ENCODE data around the gene MAP2K2.
"Not testable (repeated sequence)": the region's sequence is repeated elsewhere in the genome, so short reads cannot be mapped to it uniquely, and the experiment has no call there.

The MAP2K2 gene

GRCh38 chr19:4130744-4131438 lies 7.0 kb upstream of the MAP2K2 start:
- DNase-seq (ENCODE audit: low spot score) = no peak

GRCh38 chr19:4129050-4129449 lies 5.1 kb upstream of the MAP2K2 start:
- DNase-seq (ENCODE audit: low spot score) = not testable (repeated sequence)

GRCh38 chr19:4127322-4127721 lies 3.4 kb upstream of the MAP2K2 start:
- not testable (repeated sequence) for DNase-seq (ENCODE audit: low spot score)

DNA sequence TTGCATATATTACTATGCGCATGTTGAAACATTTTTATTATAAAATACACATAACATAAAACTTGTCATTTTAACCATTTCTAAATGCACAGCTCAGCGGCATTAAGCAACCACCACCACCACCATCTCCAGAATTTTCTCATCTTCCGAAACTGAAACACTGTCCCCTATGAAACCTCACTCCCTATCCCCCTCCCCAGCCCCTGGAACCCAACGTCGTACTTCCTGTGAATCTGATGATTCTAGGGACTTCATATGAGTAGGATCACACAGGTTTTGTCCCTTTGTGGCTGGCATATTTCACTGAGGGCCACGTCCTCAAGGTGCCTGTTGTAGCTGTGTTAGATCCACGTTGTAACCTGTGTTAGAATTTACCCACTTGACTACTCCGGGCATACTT lies 716 bp upstream of the MAP2K2 start:
- no peak for DNase-seq (ENCODE audit: low spot score)

- no peak for DNase-seq (ENCODE audit: low spot score)
Measured at GRCh38 chr19:4122480-4122879, 1.4 kb downstream of the MAP2K2 start.

- DNase-seq (ENCODE audit: low spot score) = no peak
Measured at GRCh38 chr19:4121815-4122214, 2.1 kb downstream of the MAP2K2 start.

GRCh38 chr19:4121273-4121612 lies 2.7 kb downstream of the MAP2K2 start:
- DNase-seq (ENCODE audit: low spot score) = no peak

GRCh38 chr19:4120559-4121272 lies 3.2 kb downstream of the MAP2K2 start:
- DNase-seq (ENCODE audit: low spot score) = no peak

GRCh38 chr19:4119763-4120162 lies 4.2 kb downstream of the MAP2K2 start:
- no peak for DNase-seq (ENCODE audit: low spot score)

- DNase-seq (ENCODE audit: low spot score) = no peak
Measured at GRCh38 chr19:4115818-4116385, 8.0 kb downstream of the MAP2K2 start.

DNA sequence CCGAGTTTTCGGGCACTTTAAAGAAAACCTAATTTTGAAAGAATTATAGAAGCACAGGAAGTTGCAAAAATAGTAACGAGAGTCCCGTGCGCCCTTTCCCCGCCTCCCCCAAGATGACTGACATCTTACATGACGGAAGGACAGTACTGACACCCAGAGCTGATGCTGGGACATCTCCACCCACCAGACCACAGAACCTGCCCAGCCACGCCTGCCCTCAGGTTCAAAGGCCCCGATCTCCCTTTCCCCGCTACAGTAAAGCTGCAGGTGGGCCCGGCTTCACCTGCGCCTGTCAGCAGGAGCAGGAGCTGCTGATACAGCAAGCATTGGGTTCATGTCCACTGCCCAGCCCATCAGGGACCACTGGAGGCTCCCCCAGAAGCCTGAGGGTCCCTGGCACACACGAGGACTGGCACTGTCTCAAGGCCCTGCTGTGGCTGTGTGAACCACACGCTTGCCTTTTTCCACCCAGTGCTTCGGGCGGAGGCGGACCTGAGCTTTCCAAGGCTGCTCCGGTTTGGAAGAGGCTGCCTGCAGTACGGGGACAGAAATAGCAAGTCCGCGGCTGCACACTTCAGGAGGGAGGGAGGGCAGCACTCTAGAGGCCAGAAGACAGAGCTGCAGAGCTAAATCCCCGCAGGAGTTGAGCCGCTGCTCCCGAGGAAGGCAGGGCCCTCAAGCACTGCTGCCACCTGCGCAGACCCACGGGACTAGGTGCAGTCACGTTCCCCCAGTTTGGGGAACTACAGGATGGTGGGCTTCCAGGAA lies 8.7 kb downstream of the MAP2K2 start:
- no peak for DNase-seq (ENCODE audit: low spot score)

- DNase-seq (ENCODE audit: low spot score) = no peak
Measured at GRCh38 chr19:4114181-4114580, 9.7 kb downstream of the MAP2K2 start.

GRCh38 chr19:4113398-4114088 lies 10.4 kb downstream of the MAP2K2 start:
- DNase-seq (ENCODE audit: low spot score) = no peak

DNA sequence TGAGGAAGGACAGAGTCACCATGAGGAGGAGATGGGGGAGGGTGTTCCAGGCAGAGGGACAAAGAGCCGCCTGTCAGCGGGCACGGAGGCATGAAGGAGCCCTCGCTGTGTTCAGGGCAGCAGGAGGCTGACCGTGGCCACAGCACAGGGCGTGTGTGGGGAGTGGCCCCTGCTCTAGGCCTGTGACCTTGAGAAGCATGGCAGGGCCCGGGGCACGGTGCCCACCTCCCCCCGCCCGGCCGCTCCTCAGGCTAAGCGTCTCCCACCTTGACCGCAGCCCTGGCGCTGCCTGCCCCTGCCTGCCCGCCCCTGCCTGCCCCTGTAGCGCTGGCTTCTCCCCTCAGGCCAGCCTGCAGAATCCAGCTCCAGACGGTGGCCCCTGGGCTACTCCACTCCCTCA lies 11.6 kb downstream of the MAP2K2 start:
- DNase-seq (ENCODE audit: low spot score) = no peak

GRCh38 chr19:4109626-4109945 lies 14.3 kb downstream of the MAP2K2 start:
- DNase-seq (ENCODE audit: low spot score) = no peak

GRCh38 chr19:4108767-4109625 lies 14.9 kb downstream of the MAP2K2 start:
- no peak for DNase-seq (ENCODE audit: low spot score)

GRCh38 chr19:4103080-4103433 lies 20.9 kb downstream of the MAP2K2 start:
- DNase-seq (ENCODE audit: low spot score) = no peak

GRCh38 chr19:4102339-4103079 lies 21.4 kb downstream of the MAP2K2 start:
- no peak for DNase-seq (ENCODE audit: low spot score)

DNA sequence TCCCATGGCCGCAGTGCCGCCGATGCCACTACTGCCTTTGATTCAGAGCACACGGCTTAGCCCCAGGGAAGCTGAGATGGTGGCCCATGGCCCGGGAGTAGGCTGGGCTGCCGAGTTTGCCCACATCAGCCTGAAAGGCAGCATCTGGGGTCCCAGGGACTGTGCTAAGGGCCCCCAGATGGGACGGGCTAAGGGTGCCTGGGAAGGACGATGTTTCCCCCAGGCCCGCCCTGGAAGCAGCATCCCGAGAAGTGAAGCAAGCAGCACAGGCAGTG lies 22.5 kb downstream of the MAP2K2 start:
- no peak for DNase-seq (ENCODE audit: low spot score)

- DNase-seq (ENCODE audit: low spot score) = no peak
Measured at GRCh38 chr19:4100647-4101495, 23.1 kb downstream of the MAP2K2 start.
